ENCODE data around the gene EIF4EBP3.

DNA sequence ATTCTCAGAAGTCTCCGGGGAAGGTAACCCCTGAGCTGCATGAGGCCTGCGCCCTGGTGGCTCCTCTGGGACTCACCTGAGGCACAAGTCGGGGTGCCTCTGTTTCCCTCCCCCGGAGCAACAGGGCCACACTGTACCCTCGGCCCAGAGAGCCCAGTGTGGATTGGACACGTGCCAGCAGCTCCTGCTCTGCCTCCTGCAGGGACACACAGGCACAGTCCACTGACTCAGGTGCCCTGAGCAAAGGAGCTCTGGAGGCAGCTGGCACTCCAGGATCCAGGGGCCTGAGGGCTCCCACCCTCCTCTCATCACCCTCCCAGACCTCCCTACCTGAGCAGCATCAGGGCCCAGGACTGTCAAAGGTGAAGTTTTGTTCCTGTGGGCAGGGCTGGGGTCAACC, 46.7 kb downstream of the EIF4EBP3 start:
- TF ChIP-seq, protein P1, sequence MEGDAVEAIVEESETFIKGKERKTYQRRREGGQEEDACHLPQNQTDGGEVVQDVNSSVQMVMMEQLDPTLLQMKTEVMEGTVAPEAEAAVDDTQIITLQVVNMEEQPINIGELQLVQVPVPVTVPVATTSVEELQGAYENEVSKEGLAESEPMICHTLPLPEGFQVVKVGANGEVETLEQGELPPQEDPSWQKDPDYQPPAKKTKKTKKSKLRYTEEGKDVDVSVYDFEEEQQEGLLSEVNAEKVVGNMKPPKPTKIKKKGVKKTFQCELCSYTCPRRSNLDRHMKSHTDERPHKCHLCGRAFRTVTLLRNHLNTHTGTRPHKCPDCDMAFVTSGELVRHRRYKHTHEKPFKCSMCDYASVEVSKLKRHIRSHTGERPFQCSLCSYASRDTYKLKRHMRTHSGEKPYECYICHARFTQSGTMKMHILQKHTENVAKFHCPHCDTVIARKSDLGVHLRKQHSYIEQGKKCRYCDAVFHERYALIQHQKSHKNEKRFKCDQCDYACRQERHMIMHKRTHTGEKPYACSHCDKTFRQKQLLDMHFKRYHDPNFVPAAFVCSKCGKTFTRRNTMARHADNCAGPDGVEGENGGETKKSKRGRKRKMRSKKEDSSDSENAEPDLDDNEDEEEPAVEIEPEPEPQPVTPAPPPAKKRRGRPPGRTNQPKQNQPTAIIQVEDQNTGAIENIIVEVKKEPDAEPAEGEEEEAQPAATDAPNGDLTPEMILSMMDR (IDR thresholded peaks at IDR 0.05 in 8 of 11, conservative IDR thresholded peaks at IDR 0.05 in 3 of 11), result no peak
- TF ChIP-seq POLR2A (IDR thresholded peaks at IDR 0.05), result no peak

All from spleen (tissue), 7 donors.